Ovary (tissue), 9 donors: ENCODE data around the gene GRAMD4. TPM values are rescaled to one million over a fixed set of nuclear protein-coding genes. Genes with fewer than 3 reads are reported as not detected.

ENCODE experiments used
- DNase-seq, 5 donors: peaks; one replicate each; pipeline ENCODE4 v3.0.0-alpha.2; 2019 to 2020
- H3K27ac ChIP-seq, 2 donors: fragments of 200-600 bp; one replicate each; pipeline versions ENCODE4 v1.5.1 to v1.8.0; 2019 to 2022
- H3K27me3 ChIP-seq: fragments of 200-600 bp; one replicate; pipeline ENCODE4 v1.8.0; 2022
- H3K36me3 ChIP-seq: fragments of 200-600 bp; sonication (generic); one replicate; pipeline ENCODE4 v1.5.1; 2019
- H3K4me1 ChIP-seq: one replicate; pipeline ENCODE4 v1.8.1; 2013; ENCODE audit warnings: mild to moderate bottlenecking, moderate library complexity; ENCODE audit not compliant: insufficient read depth
- H3K4me3 ChIP-seq: fragments of 200-600 bp; sonication (generic); one replicate; pipeline ENCODE4 v1.5.1; 2017
- H3K9me3 ChIP-seq, 2 donors: fragments of 200-600 bp in 1 of 2; sonication (generic) in 1 of 2; one replicate each; pipeline versions ENCODE4 v1.5.1 to v1.8.1; 2013 to 2019; ENCODE audit warnings: mild to moderate bottlenecking in 1 of 2, moderate library complexity in 1 of 2
- CTCF ChIP-seq, 3 donors: fragments of 450-650 bp in 2 of 3; fragments of 200-600 bp in 1 of 3; IDR thresholded peaks; one replicate each; pipeline versions ENCODE4 v1.5.1 to v1.8.0; 2016 to 2022; ENCODE audit warnings: antibody characterized with exemption in 3 of 3, mild to moderate bottlenecking in 1 of 3
- EP300 ChIP-seq: sonication (generic); formaldehyde crosslinking; IDR thresholded peaks from one replicate; pipeline ENCODE4 v1.6.1; 2017; ENCODE audit warnings: antibody characterized with exemption
- POLR2A ChIP-seq: fragments of 450-650 bp; IDR thresholded peaks from one replicate; pipeline ENCODE4 v1.6.1; 2017; ENCODE audit warnings: antibody characterized with exemption, mild to moderate bottlenecking, moderate library complexity
- WGBS, 3 donors: extraction: QIAGEN DNeasy Blood & Tissue Kit in 1 of 3; methylation state at CpG; one replicate each; pipeline versions ENCODE4 v1.1.5 to v1.1.7; 2013 to 2017; 5-methylcytosine and 5-hydroxymethylcytosine counted together
- intact Hi-C, 4 donors: fragments of 100-400 bp; cut with DNase I; formaldehyde crosslinking; loops; one replicate each; pipeline versions ENCODE4 v1.11.0 to v1.15.1; 2022 to 2023
- polyA plus RNA-seq, 2 donors: library from polyadenylated mRNA; stranded (reverse); fragments of 200-250 nt in 1 of 2; fragments of 350-450 nt in 1 of 2; fragmentation: Illumina TruSeq in 1 of 2; extraction: RNeasy Lipid Tissue Mini Kit (QIAGEN cat#74804) in 1 of 2; gene quantifications; one replicate each; pipeline ENCODE4 v1.2.3, GENCODE V29; 2013 to 2014
- total RNA-seq, 7 donors: library from RNA; depleted of rRNA in 2 of 7; stranded (reverse); fragments of >200 nt in 2 of 7; fragmentation: NEBNext Ultra II Directional in 3 of 7; extraction: Animal tissue kit (Norgen Biotek cat#: 25700) in 3 of 7; gene quantifications; one replicate each; pipeline versions ENCODE4 v1.1.0 to v1.2.4, GENCODE V29; 2016 to 2023
- donor health status: DM: no; HTN: no; CAD: no; lungs with moderate emphysema.
- donor health status: DM: no; HTN: no; CAD: no.
- donor health status: Bipolar disorder and iron deficiency.
- donor health status: DM: yes; HTN: yes; CAD: no.
- donor health status: DM: no; HTN: no; CAD: no.
- donor health status: DM: yes; HTN: yes; CAD: no.

The GRAMD4 gene
- total and polyA plus RNA-seq, 9 donors: 6.2 to 40.4 (median 27.8) TPM

GRCh38 chr22:46682011-46682731 lies 62.0 kb downstream of the GRAMD4 start:
- Histone ChIP-seq H3K9me3 (no peaks in the 10 kb centered on the region), H3K4me3 (no peak overlapping the region), H3K27me3 (no peaks in the 10 kb centered on the region), H3K4me1 (peaks cover 11% of the 10 kb centered on the region), H3K27ac (no peak overlapping the region), H3K36me3 (no peaks in the 10 kb centered on the region)
- no peak for DNase-seq
- no peak for TF ChIP-seq POLR2A
- TF ChIP-seq EP300: no peak
- TF ChIP-seq CTCF (IDR thresholded peaks at IDR 0.05): no peak
- WGBS, 3 donors: 86 to 90% (median 89%) methylated on average over 19 of the region's 19 CpGs
- intact Hi-C loops: no loop called here

- H3K4me3 ChIP-seq: no peak overlapping the region
- no peak for TF ChIP-seq EP300
- no peak for TF ChIP-seq CTCF (IDR thresholded peaks at IDR 0.05)
- TF ChIP-seq POLR2A: no peak
- intact Hi-C loops: no loop called here
- WGBS, 3 donors: 79 to 85% (median 84%) methylated on average over 10 of the region's 10 CpGs
- H3K9me3 ChIP-seq: no peaks in the 10 kb centered on the region
- H3K4me1 ChIP-seq: peaks cover 10% of the 10 kb centered on the region
- H3K27ac ChIP-seq: no peak overlapping the region
- H3K27me3 ChIP-seq: no peaks in the 10 kb centered on the region
- H3K36me3 ChIP-seq: no peaks in the 10 kb centered on the region
- DNase-seq: no peak
These were observed 64.5 kb downstream of the GRAMD4 start for GRCh38 chr22:46684706-46685105.

- H3K27ac ChIP-seq: peak overlapping the region in 1 of 2 donors; percentile 53
- DNase-seq: peak in 3 of 5 donors; percentile 42 to 66 (median 46)
- H3K4me1 ChIP-seq: peaks cover 7% of the 10 kb centered on the region
- TF ChIP-seq POLR2A (no peak), CTCF (IDR thresholded peaks at IDR 0.05) (no peak), EP300 (no peak)
- no peaks in the 10 kb centered on the region for H3K27me3 ChIP-seq
- H3K9me3 ChIP-seq: no peaks in the 10 kb centered on the region
- H3K36me3 ChIP-seq: no peaks in the 10 kb centered on the region
- intact Hi-C loops: no loop called here
- no peak overlapping the region for H3K4me3 ChIP-seq
- WGBS, 3 donors: 39 to 67% (median 52%) methylated on average over 33 of the region's 33 CpGs
These were observed 66.2 kb downstream of the GRAMD4 start for GRCh38 chr22:46686221-46687047.

- no peak for TF ChIP-seq EP300
- no peak for TF ChIP-seq POLR2A
- TF ChIP-seq CTCF (IDR thresholded peaks at IDR 0.05): no peak
- H3K27me3 ChIP-seq: no peaks in the 10 kb centered on the region
- 63 to 79% (median 66%) methylated on average over 15 of the region's 15 CpGs for WGBS, 3 donors
- intact Hi-C loops: no loop called here
- H3K36me3 ChIP-seq: no peaks in the 10 kb centered on the region
- no peak overlapping the region for H3K4me3 ChIP-seq
- H3K9me3 ChIP-seq: no peaks in the 10 kb centered on the region
- H3K27ac ChIP-seq: no peak overlapping the region
- no peak for DNase-seq
- H3K4me1 ChIP-seq: peaks cover 7% of the 10 kb centered on the region
These were observed 66.9 kb downstream of the GRAMD4 start for GRCh38 chr22:46687048-46687444.
